ENCODE results near the gene DPP6.

DNA sequence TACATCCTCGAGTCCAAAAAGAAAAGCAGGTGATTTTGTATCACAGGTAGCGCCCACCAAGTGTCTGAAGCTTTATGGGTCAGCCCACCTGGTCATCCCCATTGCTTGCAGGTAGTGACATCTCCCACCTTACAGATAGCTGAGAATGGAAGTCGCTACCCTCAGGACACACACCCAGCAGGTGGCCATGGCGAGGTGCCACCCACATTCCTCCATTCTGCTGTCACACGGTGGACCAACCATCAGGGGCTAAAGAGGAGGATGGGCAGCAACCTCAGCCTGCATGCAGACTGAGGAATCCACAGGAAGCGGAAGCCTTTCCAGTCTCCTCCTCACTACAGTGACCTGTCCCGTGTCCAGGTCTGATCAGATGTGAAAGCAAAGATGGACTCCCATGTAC lies 787.9 kb downstream of the DPP6 start:
- TF ChIP-seq, protein P1, sequence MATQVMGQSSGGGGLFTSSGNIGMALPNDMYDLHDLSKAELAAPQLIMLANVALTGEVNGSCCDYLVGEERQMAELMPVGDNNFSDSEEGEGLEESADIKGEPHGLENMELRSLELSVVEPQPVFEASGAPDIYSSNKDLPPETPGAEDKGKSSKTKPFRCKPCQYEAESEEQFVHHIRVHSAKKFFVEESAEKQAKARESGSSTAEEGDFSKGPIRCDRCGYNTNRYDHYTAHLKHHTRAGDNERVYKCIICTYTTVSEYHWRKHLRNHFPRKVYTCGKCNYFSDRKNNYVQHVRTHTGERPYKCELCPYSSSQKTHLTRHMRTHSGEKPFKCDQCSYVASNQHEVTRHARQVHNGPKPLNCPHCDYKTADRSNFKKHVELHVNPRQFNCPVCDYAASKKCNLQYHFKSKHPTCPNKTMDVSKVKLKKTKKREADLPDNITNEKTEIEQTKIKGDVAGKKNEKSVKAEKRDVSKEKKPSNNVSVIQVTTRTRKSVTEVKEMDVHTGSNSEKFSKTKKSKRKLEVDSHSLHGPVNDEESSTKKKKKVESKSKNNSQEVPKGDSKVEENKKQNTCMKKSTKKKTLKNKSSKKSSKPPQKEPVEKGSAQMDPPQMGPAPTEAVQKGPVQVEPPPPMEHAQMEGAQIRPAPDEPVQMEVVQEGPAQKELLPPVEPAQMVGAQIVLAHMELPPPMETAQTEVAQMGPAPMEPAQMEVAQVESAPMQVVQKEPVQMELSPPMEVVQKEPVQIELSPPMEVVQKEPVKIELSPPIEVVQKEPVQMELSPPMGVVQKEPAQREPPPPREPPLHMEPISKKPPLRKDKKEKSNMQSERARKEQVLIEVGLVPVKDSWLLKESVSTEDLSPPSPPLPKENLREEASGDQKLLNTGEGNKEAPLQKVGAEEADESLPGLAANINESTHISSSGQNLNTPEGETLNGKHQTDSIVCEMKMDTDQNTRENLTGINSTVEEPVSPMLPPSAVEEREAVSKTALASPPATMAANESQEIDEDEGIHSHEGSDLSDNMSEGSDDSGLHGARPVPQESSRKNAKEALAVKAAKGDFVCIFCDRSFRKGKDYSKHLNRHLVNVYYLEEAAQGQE (IDR thresholded peaks at IDR 0.05; ENCODE audit: low read depth, low read length), result no peak
- TF ChIP-seq, protein P2, sequence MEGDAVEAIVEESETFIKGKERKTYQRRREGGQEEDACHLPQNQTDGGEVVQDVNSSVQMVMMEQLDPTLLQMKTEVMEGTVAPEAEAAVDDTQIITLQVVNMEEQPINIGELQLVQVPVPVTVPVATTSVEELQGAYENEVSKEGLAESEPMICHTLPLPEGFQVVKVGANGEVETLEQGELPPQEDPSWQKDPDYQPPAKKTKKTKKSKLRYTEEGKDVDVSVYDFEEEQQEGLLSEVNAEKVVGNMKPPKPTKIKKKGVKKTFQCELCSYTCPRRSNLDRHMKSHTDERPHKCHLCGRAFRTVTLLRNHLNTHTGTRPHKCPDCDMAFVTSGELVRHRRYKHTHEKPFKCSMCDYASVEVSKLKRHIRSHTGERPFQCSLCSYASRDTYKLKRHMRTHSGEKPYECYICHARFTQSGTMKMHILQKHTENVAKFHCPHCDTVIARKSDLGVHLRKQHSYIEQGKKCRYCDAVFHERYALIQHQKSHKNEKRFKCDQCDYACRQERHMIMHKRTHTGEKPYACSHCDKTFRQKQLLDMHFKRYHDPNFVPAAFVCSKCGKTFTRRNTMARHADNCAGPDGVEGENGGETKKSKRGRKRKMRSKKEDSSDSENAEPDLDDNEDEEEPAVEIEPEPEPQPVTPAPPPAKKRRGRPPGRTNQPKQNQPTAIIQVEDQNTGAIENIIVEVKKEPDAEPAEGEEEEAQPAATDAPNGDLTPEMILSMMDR (IDR thresholded peaks at IDR 0.05), result no peak
- no peak for TF ChIP-seq POLR2AphosphoS5 (IDR thresholded peaks at IDR 0.05; ENCODE audit: low read depth, low read length)
- no peak for TF ChIP-seq SMC3 (IDR thresholded peaks at IDR 0.05; ENCODE audit: low read depth, low read length)
